GM04503 (cell line): Measurements from ENCODE around the gene FAAP20.

ENCODE experiments used
- DNase-seq: peaks from one replicate; pipeline ENCODE4 v3.0.0-alpha.2; 2012; ENCODE audit warnings: low read depth

The FAAP20 gene

DNA sequence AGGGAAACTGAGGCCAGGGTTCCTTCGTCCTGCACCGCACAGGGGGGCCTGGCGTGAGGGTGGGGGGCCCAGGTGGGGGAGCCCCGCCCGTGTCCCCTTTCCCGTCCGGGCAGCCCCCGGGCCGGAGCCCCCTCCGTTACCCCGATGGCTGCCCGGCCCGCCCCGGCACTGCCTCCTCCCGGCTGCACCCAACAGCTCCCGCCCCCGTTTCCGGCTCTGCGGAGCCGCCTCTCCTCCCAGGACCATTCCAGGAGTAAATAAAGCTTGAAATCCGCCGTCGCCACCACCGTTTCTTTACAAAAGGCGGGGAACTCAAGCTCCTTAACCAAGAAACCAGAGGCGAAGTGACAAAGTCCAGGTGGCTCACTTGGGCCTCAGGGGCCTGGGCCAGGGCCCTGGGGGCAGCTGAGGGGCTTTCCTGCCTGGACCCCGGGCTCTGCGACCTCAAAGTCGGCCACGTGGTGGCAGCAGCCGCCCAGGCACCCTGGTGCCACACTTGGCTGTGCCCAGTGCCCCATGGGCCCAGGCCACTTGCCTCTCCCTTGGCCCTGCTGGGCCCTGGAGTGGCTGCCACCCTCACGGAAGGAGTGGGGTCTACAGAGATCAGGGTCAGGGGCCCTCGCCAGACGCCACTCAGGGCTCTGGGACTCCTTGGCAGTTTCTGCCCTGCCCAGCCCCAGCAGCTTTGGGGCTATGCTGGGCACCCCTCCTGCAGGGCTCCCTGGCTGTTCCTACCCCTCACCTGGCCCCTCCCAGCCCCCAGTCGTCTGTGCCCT, 514 bp upstream of the FAAP20 start:
- DNase-seq, result no peak

- DNase-seq, result no peak
Measured at GRCh38 chr1:2193514-2194281, 874 bp downstream of the FAAP20 start.

GRCh38 chr1:2192031-2192995, 2.3 kb downstream of the FAAP20 start:
- no peak for DNase-seq

DNA sequence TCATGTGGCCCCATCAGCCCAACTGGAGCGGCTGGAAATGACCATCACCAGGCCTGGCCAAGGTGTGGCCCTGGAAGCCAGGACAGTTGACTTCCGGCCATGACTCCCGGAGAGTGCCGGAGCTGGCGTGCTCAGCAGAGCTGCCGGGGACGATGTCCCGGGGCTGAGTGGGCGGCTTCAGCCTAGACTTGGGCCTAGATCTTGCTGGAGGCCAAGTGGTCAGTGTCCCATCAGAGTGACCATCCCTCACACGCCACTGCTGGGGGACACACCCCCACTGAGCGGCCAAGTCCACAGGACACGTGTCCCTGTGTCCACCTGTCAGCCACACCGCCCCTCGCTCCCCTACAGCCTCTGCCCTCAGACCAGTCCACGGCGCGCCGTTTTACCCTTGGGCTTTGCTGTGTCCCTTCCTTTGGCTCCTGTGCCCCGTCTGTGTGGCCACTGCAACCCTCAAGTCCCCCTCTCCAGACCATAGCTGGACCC, 4.0 kb downstream of the FAAP20 start:
- DNase-seq, result no peak

GRCh38 chr1:2189459-2190425, 4.8 kb downstream of the FAAP20 start:
- peak; percentile 83 for DNase-seq

DNA sequence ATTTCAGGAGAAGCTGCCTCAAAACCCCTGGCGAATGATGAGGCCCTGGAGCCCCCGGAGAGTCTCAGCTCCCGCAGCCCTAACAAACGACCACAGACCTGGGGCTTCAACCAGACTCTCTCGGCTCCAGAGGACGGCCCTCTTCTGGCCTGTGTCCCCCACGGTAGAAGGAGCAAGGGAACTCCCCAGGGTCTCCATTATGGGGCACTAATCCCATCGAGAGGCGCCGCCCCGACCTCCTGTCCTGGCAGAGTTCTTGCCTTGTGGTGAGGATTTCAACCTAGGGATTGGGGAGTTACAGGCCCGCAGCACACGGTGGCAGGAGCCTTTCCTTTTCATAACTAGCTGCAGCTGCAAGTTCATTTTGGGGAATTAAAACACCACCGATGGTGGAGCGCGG, 6.2 kb downstream of the FAAP20 start:
- no peak for DNase-seq

- no peak for DNase-seq
Measured at GRCh38 chr1:2187619-2188018, 7.0 kb downstream of the FAAP20 start.

- DNase-seq, result no peak
Measured at GRCh38 chr1:2186901-2187300, 7.7 kb downstream of the FAAP20 start.

- DNase-seq, result no peak
Measured at GRCh38 chr1:2185880-2186855, 8.4 kb downstream of the FAAP20 start.

GRCh38 chr1:2184934-2185333, 9.6 kb downstream of the FAAP20 start:
- no peak for DNase-seq

DNA sequence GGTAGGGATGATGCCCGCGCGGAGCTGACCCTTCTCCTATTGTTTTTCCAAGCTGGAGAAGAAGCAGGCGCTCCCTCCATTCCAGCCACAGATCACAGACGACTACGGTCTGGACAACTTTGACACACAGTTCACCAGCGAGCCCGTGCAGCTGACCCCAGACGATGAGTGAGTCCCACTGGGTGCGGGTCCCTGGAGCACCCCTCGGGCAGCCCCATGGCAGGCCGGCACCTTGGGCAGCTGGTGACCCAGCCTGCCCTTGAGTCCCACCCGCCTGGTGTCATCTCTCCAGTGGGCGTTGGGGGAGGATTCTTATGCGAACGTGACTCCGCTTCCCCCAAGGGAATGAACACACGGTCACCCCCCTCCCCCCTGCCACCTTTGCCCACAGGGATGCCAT, 10.0 kb downstream of the FAAP20 start:
- no peak for DNase-seq

DNA sequence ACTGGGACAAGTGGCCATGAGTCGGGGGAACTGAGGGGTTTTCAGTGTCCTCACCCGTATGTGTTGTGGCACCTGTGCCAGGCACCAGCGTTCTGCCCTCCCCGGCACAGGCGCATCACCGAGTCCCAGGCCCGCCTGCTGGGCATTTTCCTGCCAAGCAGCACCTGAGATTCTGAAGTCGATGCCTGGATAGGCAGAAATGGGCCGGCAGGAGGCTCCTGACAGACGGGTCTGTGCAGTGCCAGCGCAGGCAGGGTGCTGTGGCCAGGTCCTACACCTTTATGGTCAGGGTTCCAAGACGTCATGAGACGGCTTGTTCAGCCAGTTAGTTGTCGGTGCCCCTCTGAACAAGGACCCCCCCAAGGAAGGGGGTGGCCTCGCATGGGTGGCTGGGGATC, 10.6 kb downstream of the FAAP20 start:
- no peak for DNase-seq

DNA sequence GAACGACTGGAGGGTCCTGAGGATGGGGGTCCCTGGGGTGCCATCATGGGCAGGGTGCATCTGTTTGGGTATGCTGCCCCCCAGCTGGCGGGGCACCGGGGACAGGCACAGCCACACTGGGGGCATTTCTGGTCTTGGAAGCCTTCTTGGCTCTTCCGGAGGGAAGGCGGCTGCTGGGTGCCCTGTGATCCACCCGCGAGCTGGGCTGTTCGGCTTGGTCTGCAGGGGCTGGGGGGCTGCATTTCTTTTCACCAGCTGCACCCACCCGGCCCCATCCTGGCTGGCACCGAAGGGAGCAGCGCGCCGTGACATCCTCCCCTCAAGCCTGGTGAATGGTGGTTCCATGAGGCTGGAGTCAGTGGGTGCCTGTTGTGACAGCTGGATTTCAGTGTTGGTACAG, 12.2 kb downstream of the FAAP20 start:
- no peak for DNase-seq

DNA sequence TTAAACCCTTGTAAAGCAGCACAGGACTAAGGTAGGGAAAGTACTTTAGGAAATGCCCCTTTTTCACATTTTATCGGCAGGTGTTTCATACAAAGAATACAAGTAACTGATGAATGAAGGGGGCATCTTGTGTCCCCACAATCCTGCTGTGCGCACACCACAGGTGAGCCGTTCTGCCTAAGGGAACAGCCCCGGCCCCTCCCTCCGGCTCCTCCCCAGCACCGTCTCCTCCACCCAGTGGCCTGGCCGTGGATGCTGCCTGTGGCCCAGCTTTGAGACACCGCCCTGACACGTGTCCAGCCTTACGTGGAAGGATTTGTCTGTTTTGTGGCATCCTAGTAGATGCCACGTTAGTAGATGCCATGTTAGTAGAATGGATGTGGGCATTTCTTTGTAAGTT, 12.8 kb downstream of the FAAP20 start:
- no peak for DNase-seq

GRCh38 chr1:2181271-2181670, 13.3 kb downstream of the FAAP20 start:
- DNase-seq, result no peak

GRCh38 chr1:2180297-2181245, 14.0 kb downstream of the FAAP20 start:
- DNase-seq, result no peak

GRCh38 chr1:2179283-2180013, 15.1 kb downstream of the FAAP20 start:
- DNase-seq, result no peak

GRCh38 chr1:2178875-2179274, 15.7 kb downstream of the FAAP20 start:
- DNase-seq, result no peak
